ENCODE measurements around the gene HEG1.
"Not testable (repeated sequence)": the region's sequence is repeated elsewhere in the genome, so short reads cannot be mapped to it uniquely, and the experiment has no call there.

HEG1 gene

GRCh38 chr3:124976383-124976782, 79.4 kb downstream of the HEG1 start:
- DNase-seq = no peak

DNA sequence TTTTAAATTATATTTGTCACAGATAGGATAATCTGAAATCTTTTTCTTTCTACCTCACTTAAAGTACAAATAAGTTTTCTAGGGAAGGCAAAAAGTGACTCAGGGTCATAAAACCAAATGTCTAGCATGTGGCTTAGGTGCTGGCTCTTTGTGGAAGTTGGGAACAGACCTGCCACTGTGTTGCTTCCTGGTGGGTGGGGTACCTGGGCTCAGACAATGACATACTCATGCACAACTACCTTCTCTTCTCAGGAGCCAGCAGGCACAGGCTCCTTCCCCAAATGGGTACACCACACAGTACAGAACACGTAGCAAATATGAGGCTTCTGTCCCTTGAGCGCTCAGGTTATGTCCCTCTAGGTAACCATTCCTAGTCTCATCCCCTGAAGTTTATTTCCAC, 81.1 kb downstream of the HEG1 start:
- DNase-seq = no peak

DNA sequence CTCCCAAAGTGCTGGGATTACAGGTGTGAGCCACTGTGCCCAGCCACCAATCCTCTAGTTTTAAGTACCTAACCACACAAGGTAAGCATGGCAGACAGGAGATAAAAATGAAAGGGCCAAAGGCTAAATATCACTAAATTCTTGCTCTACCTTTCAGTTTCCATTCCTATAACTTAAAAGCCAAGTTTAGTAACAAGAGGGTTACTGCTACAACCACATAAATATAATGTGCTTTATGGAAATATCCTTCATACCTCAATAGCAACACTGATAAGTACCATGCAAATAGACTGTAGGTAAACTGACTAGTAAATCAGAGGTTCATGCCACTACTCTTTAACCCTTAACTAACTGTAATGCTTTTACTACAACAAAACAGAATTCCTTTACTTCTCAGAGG, 82.5 kb downstream of the HEG1 start:
- DNase-seq = no peak

- no peak for DNase-seq
Observed at GRCh38 chr3:124972457-124972856, 83.3 kb downstream of the HEG1 start.

- no peak for DNase-seq
Observed at GRCh38 chr3:124969963-124970722, 85.7 kb downstream of the HEG1 start.

DNA sequence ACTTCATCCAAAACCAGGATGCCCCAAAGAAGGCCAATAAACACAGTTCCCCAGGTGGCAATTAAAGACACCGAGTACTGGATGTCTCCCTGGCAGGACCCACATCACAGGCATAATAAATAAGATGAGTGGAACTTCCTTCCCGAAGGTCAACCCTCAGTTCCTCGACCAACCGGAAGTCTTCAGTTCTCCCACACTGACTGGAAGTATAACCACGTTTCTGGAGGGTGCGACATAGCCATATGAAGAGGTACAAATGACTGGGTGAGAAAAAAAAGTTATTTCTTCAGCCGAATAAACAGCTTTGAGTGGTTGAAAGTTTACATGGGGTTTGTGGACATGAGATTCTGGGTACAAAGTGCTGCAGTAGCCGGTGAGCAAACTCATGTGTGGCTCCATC, 86.6 kb downstream of the HEG1 start:
- no peak for DNase-seq

DNA sequence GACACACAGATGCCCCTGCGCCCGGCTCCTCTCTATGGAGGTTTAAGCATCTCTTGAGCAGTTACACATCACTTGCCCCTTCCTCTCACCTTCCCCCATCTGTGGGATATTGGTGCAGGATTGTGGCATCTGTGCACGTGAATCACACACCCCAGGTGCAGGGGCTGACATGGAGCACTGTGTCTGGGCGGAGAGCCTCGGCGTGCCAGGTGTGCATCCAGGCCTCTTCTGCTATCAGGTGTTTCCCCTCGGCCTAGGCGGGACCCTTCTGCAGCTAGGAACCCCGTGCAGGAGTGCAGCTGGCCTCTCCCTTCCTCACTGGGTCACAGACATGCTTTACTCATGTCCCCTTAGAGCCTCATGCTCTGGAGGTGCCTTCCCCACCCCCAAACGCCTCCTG, 87.8 kb downstream of the HEG1 start:
- DNase-seq = no peak

- DNase-seq = no peak
Observed at GRCh38 chr3:124966521-124967445, 89.0 kb downstream of the HEG1 start.

DNA sequence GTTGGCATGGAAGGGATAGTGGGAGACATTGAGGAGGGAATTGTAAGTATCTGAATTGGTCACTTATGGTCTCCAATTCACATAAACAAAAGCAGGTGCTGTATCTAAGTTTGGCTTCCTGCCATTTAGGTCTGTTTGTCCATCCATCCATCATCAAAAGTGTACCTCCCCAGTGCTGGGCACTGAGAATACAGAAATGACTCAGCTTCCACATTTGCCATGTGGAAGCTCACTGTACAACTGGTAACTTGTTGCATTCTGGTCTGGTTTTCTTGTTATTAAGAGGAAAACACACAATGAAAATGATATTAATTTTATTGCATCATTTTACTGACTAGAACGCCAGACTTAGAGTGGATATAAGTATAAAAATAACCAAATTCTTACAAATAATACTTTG, 90.4 kb downstream of the HEG1 start:
- no peak for DNase-seq

- DNase-seq = no peak
Observed at GRCh38 chr3:124964387-124964786, 91.4 kb downstream of the HEG1 start.

DNA sequence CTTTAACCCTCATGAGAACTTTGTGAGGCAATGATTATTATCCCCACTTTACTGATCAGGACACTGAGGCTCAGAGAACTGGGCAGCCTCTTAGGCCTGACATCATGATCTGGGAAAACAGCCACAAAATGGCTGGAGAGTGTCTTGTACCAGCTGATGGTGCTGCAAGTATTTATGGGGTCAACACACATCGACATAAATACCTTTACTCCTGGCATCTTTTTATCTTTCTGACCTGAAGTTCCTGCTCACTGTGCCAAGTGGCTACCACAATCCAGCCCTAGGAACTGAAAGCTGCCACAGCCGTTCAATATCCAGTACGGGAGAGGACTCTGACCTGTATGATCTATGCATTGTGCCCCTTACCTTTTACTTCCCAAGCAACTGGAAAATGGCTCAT, 92.0 kb downstream of the HEG1 start:
- no peak for DNase-seq

GRCh38 chr3:124962403-124962940, 93.3 kb downstream of the HEG1 start:
- DNase-seq = no peak

DNA sequence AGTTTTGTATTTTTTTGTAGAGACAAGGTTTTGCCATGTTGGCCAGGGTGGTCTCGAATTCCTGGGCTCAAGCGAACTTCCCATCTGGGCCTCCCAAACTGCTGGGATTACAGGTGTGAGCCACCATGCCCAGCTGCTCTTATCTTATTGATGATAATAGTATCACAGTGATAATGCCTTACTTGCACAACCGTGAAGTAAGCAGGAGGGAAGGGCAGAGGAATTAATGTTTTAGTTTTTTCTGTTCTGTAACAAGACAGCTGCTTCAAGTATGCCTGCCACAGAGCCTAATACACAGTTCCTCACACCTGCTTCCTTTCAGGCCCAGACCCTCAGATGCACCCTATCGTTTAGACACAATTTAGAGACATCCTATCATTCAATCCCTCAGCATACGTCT, 95.1 kb downstream of the HEG1 start:
- no peak for DNase-seq

- DNase-seq = no peak
Observed at GRCh38 chr3:124960105-124960504, 95.7 kb downstream of the HEG1 start.

- not testable (repeated sequence) for DNase-seq
Observed at GRCh38 chr3:124957951-124958350, 97.8 kb downstream of the HEG1 start.

- DNase-seq = no peak
Observed at GRCh38 chr3:124952282-124952855, 103.4 kb downstream of the HEG1 start.

DNA sequence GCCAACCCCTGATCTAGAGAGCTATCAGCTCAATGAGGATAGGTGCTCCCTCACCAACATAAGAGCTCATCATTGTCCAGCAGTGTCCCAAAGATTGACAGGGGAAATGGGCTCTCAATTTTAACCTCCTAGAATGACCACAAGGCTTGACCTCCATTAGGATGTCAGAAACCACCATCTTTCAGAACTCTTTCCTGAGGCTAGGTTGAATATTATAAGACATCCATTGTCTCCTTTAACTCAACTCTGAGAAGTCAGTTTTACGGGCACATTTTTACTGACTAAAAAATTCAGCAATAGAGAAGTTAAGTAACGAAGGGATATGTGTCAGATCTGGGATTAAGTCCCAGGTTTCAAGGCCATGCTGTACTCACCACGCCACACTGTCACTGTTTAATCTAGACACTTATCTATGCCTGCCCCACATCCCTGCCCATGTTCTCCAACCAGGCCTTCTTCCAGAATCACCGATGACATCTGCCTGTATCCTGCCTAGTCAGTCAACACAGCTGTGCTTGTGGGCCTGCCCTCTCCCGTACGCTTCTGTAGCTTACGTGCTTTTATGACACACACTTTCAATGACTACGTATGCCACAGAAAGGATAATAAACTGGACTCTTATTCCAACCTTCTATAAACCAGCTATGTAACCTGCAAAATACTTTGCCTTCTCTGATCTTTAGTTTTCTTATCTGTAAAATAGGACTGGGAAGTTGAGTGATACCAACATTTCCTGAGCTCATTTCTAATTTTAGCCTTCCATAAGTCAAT, 104.1 kb downstream of the HEG1 start:
- no peak for DNase-seq

DNA sequence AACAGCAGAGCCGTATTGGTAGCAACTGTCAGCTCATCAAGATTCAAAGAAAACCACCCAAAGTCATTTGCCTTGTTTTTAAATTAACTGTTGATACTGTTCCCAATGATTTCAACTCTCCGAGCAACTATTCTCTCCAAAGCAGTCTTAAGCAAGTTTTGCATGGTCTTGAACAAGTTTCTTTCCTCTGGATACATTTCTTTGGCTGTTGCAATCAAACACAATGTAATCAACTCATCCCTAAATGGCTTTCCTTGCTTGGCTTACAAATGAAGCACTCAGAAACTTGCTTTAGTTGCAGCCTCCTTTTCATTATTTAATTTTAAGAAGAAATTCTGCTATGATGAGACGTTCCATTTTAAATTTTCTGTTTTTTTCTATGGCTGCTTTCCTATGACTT, 105.8 kb downstream of the HEG1 start:
- DNase-seq = no peak

- no peak for DNase-seq
Observed at GRCh38 chr3:124942613-124943012, 113.2 kb downstream of the HEG1 start.

- DNase-seq = no peak
Observed at GRCh38 chr3:124941771-124942170, 114.0 kb downstream of the HEG1 start.

DNA sequence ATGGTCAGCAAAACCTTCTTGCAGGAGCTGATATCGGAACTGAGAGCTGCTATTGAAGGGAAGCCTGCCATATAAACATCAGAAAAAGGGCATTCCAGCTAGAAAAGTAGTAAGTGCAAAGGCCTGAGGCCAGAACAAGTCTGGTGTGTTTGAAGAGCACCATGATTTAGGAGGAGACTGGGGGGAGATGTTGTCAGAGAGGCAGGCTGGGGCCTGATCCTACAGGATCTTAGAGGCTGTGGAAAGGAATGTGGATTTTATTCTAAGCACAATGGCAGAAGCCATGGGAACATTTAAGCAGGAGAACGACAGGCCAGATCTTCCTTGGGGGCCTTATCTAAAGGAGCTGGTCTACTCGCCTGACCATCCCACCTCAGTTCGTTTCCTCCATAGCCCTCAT, 116.1 kb downstream of the HEG1 start:
- no peak for DNase-seq

DNA sequence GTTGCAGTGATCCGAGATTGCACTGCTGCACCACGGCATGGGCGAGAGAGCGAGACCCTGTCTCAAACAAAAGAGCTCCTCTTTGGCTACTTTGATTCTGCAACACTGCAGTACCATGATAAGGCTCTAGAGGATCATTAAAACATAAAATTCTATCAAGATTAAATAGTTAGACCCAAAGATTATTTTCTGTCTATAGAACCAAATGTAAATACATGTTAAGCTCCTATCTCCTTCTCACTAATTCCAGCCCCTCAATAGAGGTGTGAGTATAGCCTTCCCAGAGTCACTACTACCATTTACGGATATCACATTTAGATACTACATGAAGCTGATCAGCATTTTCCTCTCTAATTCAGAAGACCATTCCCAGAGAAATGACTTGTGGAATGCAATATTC, 116.9 kb downstream of the HEG1 start:
- DNase-seq = no peak

GRCh38 chr3:124937049-124937448, 118.7 kb downstream of the HEG1 start:
- DNase-seq = no peak
